Glomerular visceral epithelial cell (primary cell): Measurements from ENCODE around the gene DARS2.
"Not testable (repeated sequence)": the region's sequence is repeated elsewhere in the genome, so short reads cannot be mapped to it uniquely, and the experiment has no call there.

Source experiments
- DNase-seq: peaks from one replicate; pipeline ENCODE4 v3.0.0-alpha.2; 2016; ENCODE audit errors: extremely low spot score

The DARS2 gene

GRCh38 chr1:173824315-173825081, at the start of gene DARS2, which contains the start of gene CENPL:
DARS2 (plus strand) TSS chr1:173824673; CDS start chr1:173825230, 557 bp downstream.
CENPL (minus strand) TSS chr1:173824883; CDS start chr1:173811299, 13,584 bp downstream.
- peak; percentile 98 for DNase-seq

GRCh38 chr1:173775578-173776226, 48.8 kb upstream of the DARS2 start:
- DNase-seq = no peak

- no peak for DNase-seq
Measured at GRCh38 chr1:173779936-173780335, 44.5 kb upstream of the DARS2 start.

GRCh38 chr1:173784997-173785396, 39.5 kb upstream of the DARS2 start:
- DNase-seq = no peak

GRCh38 chr1:173789841-173790240, 34.6 kb upstream of the DARS2 start:
- no peak for DNase-seq

- DNase-seq = no peak
Measured at GRCh38 chr1:173798078-173798477, 26.4 kb upstream of the DARS2 start.

- DNase-seq = not testable (repeated sequence)
Measured at GRCh38 chr1:173799995-173800394, 24.5 kb upstream of the DARS2 start.

GRCh38 chr1:173802961-173803360, 21.5 kb upstream of the DARS2 start:
- DNase-seq = no peak

- not testable (repeated sequence) for DNase-seq
Measured at GRCh38 chr1:173813654-173814053, 10.8 kb upstream of the DARS2 start.

- no peak for DNase-seq
Measured at GRCh38 chr1:173818459-173818858, 6.0 kb upstream of the DARS2 start.

- DNase-seq = no peak
Measured at GRCh38 chr1:173821680-173822079, 2.8 kb upstream of the DARS2 start.

- DNase-seq = no peak
Measured at GRCh38 chr1:173823781-173824314, 625 bp upstream of the DARS2 start.

GRCh38 chr1:173827611-173828010, 3.1 kb downstream of the DARS2 start:
- DNase-seq = no peak

- no peak for DNase-seq
Measured at GRCh38 chr1:173832748-173833147, 8.3 kb downstream of the DARS2 start.

GRCh38 chr1:173852105-173852504, 27.6 kb downstream of the DARS2 start:
- no peak for DNase-seq

- no peak for DNase-seq
Measured at GRCh38 chr1:173853074-173853473, 28.6 kb downstream of the DARS2 start.

GRCh38 chr1:173856014-173856413, 31.5 kb downstream of the DARS2 start:
- no peak for DNase-seq

GRCh38 chr1:173856903-173857302, 32.4 kb downstream of the DARS2 start:
- no peak for DNase-seq

GRCh38 chr1:173857363-173857917, 33.0 kb downstream of the DARS2 start:
- no peak for DNase-seq

- DNase-seq = not testable (repeated sequence)
Measured at GRCh38 chr1:173859547-173859946, 35.1 kb downstream of the DARS2 start.

GRCh38 chr1:173860065-173860464, 35.6 kb downstream of the DARS2 start:
- no peak for DNase-seq

- peak; percentile 19 for DNase-seq
Measured at GRCh38 chr1:173861731-173862145, 37.3 kb downstream of the DARS2 start.
